Inflammatory macrophage treated with lipopolysaccharide for 1 hour (primary cell): Measurements from ENCODE around the gene LAMTOR2.

Experiments used
- DNase-seq, 2 donors: peaks; one replicate each; pipeline ENCODE4 v3.0.0-alpha.2; 2020 to 2022

LAMTOR2 gene

DNA sequence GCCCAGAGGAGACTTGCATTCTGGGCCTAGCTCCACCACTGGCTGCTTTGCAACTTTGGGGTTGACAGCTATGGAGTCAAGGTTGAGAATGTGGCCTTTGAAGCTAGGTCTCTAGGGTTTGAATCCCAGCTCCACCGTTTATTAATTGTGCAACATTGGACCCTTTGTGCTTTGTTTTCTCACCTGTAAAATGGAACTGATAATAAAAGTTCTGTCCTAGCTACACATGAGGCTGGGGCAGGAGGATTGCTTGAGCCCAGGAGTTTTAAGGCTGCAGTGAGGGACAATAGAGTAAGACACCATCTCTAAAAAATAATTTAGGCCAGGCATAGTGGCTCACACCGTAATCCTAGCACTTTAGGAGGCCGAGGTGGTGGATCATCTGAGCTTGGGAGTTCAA lies 44.7 kb downstream of the LAMTOR2 start:
- no peak for DNase-seq

DNA sequence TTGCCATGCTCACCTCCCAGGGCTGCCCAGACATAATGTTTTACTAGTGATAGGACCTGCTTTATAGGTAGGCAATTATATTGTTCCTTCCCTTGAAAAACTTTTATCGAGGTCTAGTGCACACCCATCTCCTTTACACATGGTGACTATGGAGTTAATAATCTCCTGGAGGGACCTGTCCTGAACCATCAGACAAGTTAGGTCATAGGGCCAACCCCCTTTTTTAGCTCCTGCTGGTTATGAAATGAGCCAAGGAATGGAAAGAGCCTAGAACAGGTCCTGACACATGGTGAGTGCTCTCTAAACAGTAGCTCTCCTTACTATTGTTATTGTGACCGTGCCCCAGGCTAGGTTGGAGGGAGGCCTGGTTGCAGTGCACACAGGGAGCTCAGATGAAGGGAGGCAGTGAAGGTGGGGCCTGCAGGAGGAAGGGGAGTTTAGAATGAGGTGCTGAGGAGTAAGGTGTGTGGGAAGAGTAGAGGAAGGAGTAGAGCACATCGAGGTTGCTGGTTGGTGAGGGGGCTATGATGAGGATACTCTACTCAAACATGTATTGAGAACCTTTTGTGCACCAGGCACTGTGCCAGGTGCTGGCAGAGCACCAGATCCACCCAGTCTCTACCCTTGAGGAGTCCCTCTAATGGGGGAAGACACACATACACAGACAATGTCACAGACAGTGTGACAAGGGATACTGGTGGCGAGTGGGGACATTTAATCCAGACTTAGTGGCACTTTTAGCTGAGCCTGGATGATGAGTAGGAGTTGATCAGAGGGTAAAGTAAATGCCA lies 45.8 kb downstream of the LAMTOR2 start:
- no peak for DNase-seq

DNA sequence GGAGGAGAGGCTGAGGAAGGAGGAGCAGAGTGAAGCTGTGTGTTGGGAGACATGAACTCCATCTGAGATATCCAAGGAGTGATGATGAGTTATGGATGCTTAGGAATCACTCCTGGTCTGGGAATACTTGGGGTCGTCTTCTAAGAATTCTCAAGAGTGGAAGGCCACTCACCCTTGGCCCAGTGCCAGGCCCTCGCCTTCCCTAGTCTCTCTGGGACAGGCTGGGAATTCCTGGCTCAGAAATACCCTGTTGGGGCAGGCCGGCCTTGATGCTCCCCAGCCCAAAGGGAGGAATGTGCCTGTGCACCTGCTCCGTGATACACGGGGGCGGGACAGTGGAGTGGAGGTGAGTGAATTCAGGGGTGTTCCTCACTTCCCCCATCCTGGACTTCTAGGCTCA lies 47.3 kb downstream of the LAMTOR2 start:
- no peak for DNase-seq

DNA sequence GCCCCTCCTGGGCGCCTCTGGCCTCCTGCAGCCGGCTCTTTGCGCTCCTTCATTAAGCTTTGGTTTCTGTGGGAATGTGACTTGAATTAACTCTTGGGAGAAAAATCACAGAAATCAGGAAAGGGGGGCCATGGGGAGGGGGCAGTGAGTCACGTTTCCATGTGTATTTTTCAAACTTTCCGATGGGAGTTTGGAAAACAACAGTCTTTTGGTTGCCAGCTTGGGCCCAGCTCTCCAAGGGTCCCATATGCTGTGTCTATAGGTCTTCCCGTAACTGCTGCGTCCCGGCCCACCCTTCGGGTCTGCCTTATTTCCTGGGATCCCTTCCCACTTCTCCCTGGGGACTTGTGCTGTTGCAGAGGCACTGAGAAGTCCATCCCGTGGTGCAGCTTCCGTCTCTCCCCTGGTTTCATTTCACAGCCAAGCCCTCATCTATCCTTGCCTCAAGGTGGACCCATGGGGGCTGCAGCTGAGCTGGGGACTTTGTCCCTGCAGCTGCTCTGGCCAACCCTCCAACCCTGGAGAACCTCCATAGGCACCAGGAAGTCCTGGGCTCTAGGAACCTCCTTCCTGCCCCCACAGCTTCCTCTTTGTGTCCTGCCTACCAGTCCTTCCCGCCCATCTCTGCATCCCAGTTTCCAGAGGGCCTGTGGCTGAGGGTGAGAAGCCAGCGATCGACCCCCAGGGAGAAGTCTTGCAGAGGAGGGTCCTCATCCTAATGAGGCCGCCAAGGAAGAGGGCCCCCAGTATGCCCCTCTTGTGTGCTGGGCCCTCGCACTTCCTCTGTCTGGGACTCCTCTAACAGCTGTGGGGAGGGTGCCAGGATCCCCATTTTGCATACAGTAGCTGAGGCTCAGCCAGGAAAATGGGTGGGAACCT lies 48.3 kb downstream of the LAMTOR2 start:
- DNase-seq, result peak in 1 of 2 donors; percentile 58

DNA sequence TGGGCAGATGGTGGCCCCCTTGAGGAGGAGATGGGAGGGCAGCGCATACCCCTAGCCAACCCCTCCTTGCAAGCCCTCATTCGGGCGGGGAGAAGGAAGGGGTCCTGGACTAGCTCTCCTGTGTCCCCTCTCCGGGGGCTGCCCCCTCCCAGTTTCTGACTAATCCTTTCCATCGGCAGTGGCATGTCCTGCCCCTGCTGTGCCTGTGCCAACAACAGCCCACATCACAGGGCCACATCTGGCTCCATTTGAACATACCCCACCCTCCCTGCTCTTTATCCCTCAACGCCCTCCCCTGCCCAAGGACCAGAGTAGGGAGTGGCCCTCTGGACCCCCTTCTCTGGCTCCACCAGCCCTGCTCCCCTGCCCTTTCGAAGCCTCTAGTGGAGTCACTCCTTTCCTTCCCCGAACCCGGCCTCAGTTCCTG lies 49.0 kb downstream of the LAMTOR2 start:
- no peak for DNase-seq

DNA sequence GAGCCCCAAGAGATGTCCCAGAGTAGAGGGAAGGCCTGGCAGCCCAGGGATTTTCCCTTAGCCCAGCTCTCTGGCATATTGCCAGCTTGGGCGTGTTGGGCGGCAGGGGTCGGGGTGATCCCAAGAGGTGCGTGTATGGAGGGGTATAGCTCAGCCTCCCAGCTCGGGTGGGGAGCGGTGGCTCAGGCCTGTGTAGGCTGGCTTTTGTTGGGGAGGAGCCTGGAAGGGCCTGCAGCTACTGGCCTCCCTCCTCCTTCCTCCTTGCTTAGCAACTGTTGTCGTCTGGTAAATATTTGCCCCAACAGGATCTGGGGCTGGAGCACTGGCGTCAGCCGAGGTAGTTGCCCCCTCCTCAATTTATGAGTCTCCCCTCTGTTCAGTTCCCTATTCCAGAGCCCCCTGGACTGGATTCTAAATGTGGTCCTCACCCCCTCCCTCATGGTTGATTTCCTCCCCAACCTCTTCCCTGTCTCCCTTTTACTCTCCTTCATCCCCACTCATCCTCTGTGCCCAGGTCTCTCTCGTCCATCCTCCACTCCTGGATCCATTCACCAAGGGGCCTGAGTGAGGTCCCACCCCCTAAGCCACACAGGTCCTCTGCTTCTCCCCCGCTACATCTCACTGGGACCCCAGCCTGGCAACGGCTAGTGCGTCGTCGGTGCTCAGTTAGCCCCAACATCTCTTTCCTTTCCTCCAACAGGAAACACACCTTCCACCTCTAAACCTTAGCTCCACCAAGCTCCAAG lies 49.7 kb downstream of the LAMTOR2 start:
- DNase-seq, result peak in 1 of 2 donors; percentile 52

DNA sequence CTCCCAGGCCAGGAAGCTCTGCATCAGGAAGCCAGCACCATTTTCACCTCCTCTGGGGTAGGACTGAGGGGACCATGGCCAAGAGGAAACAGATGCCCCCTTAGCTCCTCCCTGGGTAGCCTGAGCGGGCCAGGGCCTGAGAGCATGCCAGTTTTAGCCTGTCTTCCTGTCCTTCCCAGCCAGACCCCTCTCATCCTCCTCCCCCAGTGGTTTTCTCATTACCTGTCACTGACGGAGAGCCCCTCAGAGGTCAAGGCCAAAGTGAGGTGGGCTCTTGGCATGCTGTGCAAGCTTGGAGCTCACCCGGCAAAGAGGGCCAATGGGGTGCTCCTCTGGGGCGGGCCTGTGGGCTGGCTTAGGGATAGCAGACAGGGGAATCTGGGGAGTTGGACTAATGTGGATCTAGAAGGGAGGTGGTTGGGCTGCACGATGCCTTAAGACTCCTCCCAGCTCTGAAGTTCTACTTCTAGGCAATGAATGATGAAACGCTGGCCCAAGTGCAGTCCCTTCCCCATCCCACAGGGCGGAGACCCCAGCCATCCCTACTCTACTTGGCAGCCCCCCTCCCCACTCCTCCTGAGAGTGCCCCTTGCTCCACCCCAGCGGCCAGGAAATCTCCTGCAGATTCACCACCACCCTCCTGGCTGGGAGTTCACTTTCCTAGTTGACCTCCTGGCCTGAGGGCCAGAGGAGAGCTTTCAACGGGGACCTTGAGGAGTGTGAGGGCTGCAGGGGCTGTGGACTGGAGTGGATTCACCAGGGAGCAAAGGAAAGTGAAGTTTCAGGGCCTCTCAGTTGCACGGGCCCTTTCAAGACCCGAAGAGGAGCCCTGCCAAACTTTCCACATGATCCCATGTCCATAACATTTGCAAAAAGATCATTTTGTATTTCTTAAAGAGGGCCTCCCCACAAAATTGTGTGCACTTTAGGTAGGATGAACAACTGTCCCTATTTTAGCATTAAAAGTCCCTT lies 50.6 kb downstream of the LAMTOR2 start:
- no peak for DNase-seq

DNA sequence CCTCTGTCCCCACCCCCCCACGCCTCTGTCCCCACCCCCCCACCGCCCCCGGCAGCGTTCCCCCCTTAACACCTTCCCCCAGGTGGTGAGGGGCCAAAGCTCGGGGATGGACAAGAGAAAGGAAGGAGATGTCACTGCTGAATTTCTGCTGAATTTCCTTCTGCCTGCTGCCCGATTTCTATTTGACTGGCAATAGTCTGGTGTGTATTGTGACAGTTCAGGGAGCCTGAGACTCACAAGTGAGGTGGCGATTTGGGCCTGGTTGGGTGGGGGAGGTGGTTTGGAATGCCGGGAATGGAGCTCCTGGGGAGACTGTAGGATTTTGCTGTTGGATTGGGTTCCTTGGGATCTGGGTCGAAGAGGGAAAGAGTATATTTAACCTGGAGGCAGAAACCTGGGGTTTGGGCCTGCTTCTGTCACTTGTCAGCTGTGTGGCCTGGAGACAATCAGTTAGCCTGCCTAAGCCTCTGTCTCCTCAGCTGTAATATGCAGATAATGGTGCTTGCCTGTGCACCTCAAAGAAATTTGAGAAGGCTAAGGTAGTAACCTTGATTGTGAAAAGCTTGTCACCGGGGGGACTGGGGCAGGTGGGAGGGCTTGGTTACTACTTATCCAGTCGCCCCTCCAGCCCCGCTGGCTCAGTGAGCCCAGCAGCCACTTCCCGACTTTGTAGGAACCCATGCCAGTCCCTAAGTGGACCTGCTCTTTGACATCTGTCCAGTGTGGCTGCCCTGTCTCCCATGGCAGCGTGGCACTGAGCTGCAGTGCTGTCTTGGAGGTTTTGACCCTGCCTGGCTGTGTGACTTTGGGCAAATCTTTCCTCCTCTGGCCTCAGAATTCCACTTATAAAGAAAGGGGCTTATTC lies 52.3 kb downstream of the LAMTOR2 start:
- no peak for DNase-seq

DNA sequence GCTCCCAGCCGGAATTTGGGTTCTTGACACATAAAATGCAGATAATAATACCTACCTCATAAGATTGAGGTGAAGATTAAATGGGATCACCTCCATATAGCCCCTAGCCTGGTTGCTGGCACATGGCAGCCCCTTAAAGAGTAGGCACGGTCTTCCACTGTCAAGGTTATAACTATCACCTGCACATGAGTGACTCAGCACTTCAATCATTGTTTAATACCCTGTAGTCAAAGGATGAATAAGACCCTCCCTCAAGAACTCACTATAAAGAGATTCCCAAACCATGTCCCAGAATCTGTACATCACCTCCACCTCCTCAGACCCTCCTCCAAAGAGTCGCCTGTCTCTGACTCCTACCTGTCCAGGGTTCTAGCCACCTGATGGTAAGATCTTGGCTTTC lies 53.5 kb downstream of the LAMTOR2 start:
- DNase-seq, result no peak
